Trophoblast cell (in vitro differentiated cells and primary cell): ENCODE data around the gene ADAMTS3.

ENCODE experiments used
- DNase-seq, 2 donors: peaks; one replicate each; pipeline ENCODE4 v3.0.0-alpha.2; 2016
- H2AFZ ChIP-seq: 2 replicates; pipeline ENCODE4 v1.6.1; 2013; ENCODE audit warnings: low read length, moderate library complexity, mild to moderate bottlenecking; ENCODE audit not compliant: insufficient read depth, poor library complexity
- H2AK5ac ChIP-seq: 2 replicates; pipeline ENCODE4 v1.6.1; 2013; ENCODE audit warnings: mild to moderate bottlenecking, low read length
- H2BK120ac ChIP-seq: 2 replicates; pipeline ENCODE4 v1.6.1; 2013; ENCODE audit warnings: low read length, mild to moderate bottlenecking, moderate library complexity; ENCODE audit not compliant: insufficient read depth, poor library complexity
- H2BK12ac ChIP-seq: 2 replicates; pipeline ENCODE4 v1.6.1; 2013; ENCODE audit warnings: mild to moderate bottlenecking, low read length, moderate library complexity
- H2BK5ac ChIP-seq: 2 replicates; pipeline ENCODE4 v1.6.1; 2013; ENCODE audit warnings: low read length, low read depth, moderate library complexity, mild to moderate bottlenecking; ENCODE audit not compliant: poor library complexity
- H3K14ac ChIP-seq: 2 replicates; pipeline ENCODE4 v1.6.1; 2013; ENCODE audit warnings: mild to moderate bottlenecking, low read length
- H3K18ac ChIP-seq: 2 replicates; pipeline ENCODE4 v1.6.1; 2013; ENCODE audit warnings: mild to moderate bottlenecking, low read length
- H3K23ac ChIP-seq: 2 replicates; pipeline ENCODE4 v1.6.1; 2013; ENCODE audit warnings: low read length
- H3K27ac ChIP-seq: 2 replicates; pipeline ENCODE4 v1.5.1; 2013; ENCODE audit warnings: low read depth, mild to moderate bottlenecking, inconsistent platforms, low read length, moderate library complexity
- H3K27me3 ChIP-seq: 2 replicates; pipeline ENCODE4 v1.6.1; 2013; ENCODE audit warnings: inconsistent platforms, mild to moderate bottlenecking, low read length, moderate library complexity; ENCODE audit not compliant: insufficient read depth
- H3K36me3 ChIP-seq, 2 experiments: 1 replicate in 1 of 2; 2 replicates in 1 of 2; pipeline ENCODE4 v1.6.1; 2013; ENCODE audit warnings: low read length in 2 of 2, mild to moderate bottlenecking in 2 of 2, moderate library complexity in 1 of 2; ENCODE audit not compliant: insufficient read depth in 2 of 2, control insufficient read depth in 1 of 2
- H3K4ac ChIP-seq: 2 replicates; pipeline ENCODE4 v1.6.1; 2013; ENCODE audit warnings: low read depth, mild to moderate bottlenecking, low read length, moderate library complexity
- H3K4me1 ChIP-seq, 2 experiments: 1 replicate in 1 of 2; 2 replicates in 1 of 2; pipeline ENCODE4 v1.6.1; 2013; ENCODE audit warnings: low read length in 2 of 2, mild to moderate bottlenecking in 2 of 2, moderate library complexity in 1 of 2; ENCODE audit not compliant: insufficient read depth in 2 of 2, control insufficient read depth in 1 of 2
- H3K4me2 ChIP-seq: 2 replicates; pipeline ENCODE4 v1.6.1; 2013; ENCODE audit warnings: inconsistent platforms, mild to moderate bottlenecking, low read length, moderate library complexity
- H3K4me3 ChIP-seq: 2 replicates; pipeline ENCODE4 v1.5.1; 2013; ENCODE audit warnings: mild to moderate bottlenecking, low read depth, low read length, inconsistent platforms
- H3K79me1 ChIP-seq: one replicate; pipeline ENCODE4 v1.6.1; 2013; ENCODE audit warnings: low read length
- H3K79me2 ChIP-seq: 2 replicates; pipeline ENCODE4 v1.6.1; 2013; ENCODE audit warnings: low read length, mild to moderate bottlenecking; ENCODE audit not compliant: control insufficient read depth, insufficient read depth, poor library complexity
- H3K9ac ChIP-seq: 2 replicates; pipeline ENCODE4 v1.6.1; 2013; ENCODE audit warnings: mild to moderate bottlenecking, low read length
- H3K9me3 ChIP-seq: 2 replicates; pipeline ENCODE4 v1.6.1; 2013; ENCODE audit warnings: low read depth, mild to moderate bottlenecking, control low read depth, inconsistent platforms, low read length; ENCODE audit not compliant: insufficient read depth
- H4K12ac ChIP-seq: 2 replicates; pipeline ENCODE4 v1.6.1; 2013; ENCODE audit warnings: low read depth, mild to moderate bottlenecking, low read length, moderate library complexity
- H4K8ac ChIP-seq: 2 replicates; pipeline ENCODE4 v1.6.1; 2013; ENCODE audit warnings: low read depth, mild to moderate bottlenecking, low read length, moderate library complexity
- H4K91ac ChIP-seq: one replicate; pipeline ENCODE4 v1.6.1; 2013; ENCODE audit warnings: low read depth, mild to moderate bottlenecking, low read length, moderate library complexity
- WGBS: extraction: QIAGEN DNeasy Blood & Tissue Kit; methylation state at CpG from one replicate; pipeline ENCODE4 v1.1.7; 2013; ENCODE audit warnings: missing lambda C conversion rate; ENCODE audit not compliant: insufficient read length, insufficient coverage; ENCODE audit errors: extremely low coverage; 5-methylcytosine and 5-hydroxymethylcytosine counted together

ADAMTS3 gene

GRCh38 chr4:72496119-72496518 lies 72.9 kb downstream of the ADAMTS3 start:
- Histone ChIP-seq H3K79me1 (no peaks in the 10 kb centered on the region), H3K36me3 (no peaks in the 10 kb centered on the region), H2BK12ac (no peak overlapping the region), H2AK5ac (no peak overlapping the region), H4K91ac (no peak overlapping the region), H3K9ac (no peak overlapping the region), H2AFZ (no peak overlapping the region), H3K79me2 (no peaks in the 10 kb centered on the region), H4K12ac (no peak overlapping the region), H3K27me3 (no peaks in the 10 kb centered on the region), H3K4me2 (no peak overlapping the region), H3K14ac (no peak overlapping the region), H3K23ac (no peak overlapping the region), H3K9me3 (no peaks in the 10 kb centered on the region), H3K4me1 (no peaks in the 10 kb centered on the region), H3K18ac (no peak overlapping the region), H2BK5ac (no peak overlapping the region), H3K4ac (no peak overlapping the region), H3K27ac (no peak overlapping the region), H2BK120ac (no peak overlapping the region), H3K4me3 (no peak overlapping the region), H4K8ac (no peak overlapping the region)
- DNase-seq: no peak
- no CpG with 5 or more reads among the region's 1 CpG for WGBS

GRCh38 chr4:72494156-72494555 lies 74.9 kb downstream of the ADAMTS3 start:
- no peak overlapping the region for H3K14ac ChIP-seq
- H3K18ac ChIP-seq: no peak overlapping the region
- H3K79me1 ChIP-seq: no peaks in the 10 kb centered on the region
- H2BK12ac ChIP-seq: no peak overlapping the region
- no peaks in the 10 kb centered on the region for H3K36me3 ChIP-seq
- no peak overlapping the region for H3K4me2 ChIP-seq
- H4K12ac ChIP-seq: no peak overlapping the region
- H4K8ac ChIP-seq: no peak overlapping the region
- no peak for DNase-seq
- no peak overlapping the region for H2AK5ac ChIP-seq
- no peak overlapping the region for H2AFZ ChIP-seq
- no peaks in the 10 kb centered on the region for H3K27me3 ChIP-seq
- no peaks in the 10 kb centered on the region for H3K9me3 ChIP-seq
- H2BK120ac ChIP-seq: no peak overlapping the region
- H3K4me1 ChIP-seq: no peaks in the 10 kb centered on the region
- H3K4ac ChIP-seq: no peak overlapping the region
- H3K27ac ChIP-seq: no peak overlapping the region
- H3K79me2 ChIP-seq: no peaks in the 10 kb centered on the region
- H4K91ac ChIP-seq: no peak overlapping the region
- H2BK5ac ChIP-seq: no peak overlapping the region
- H3K4me3 ChIP-seq: no peak overlapping the region
- H3K23ac ChIP-seq: no peak overlapping the region
- no peak overlapping the region for H3K9ac ChIP-seq

- no peak overlapping the region for H3K27ac ChIP-seq
- H3K79me2 ChIP-seq: no peaks in the 10 kb centered on the region
- no peak overlapping the region for H3K4ac ChIP-seq
- H3K4me3 ChIP-seq: no peak overlapping the region
- H2BK12ac ChIP-seq: no peak overlapping the region
- no peaks in the 10 kb centered on the region for H3K79me1 ChIP-seq
- H2BK120ac ChIP-seq: no peak overlapping the region
- WGBS: no CpG with 5 or more reads among the region's 4 CpGs
- no peak overlapping the region for H3K9ac ChIP-seq
- H3K9me3 ChIP-seq: no peaks in the 10 kb centered on the region
- no peak overlapping the region for H4K12ac ChIP-seq
- H3K36me3 ChIP-seq: no peaks in the 10 kb centered on the region
- H4K91ac ChIP-seq: no peak overlapping the region
- no peak overlapping the region for H2AK5ac ChIP-seq
- H3K27me3 ChIP-seq: no peaks in the 10 kb centered on the region
- no peak overlapping the region for H3K4me2 ChIP-seq
- no peaks in the 10 kb centered on the region for H3K4me1 ChIP-seq
- no peak overlapping the region for H3K18ac ChIP-seq
- no peak overlapping the region for H4K8ac ChIP-seq
- no peak overlapping the region for H2BK5ac ChIP-seq
- no peak overlapping the region for H3K14ac ChIP-seq
- H3K23ac ChIP-seq: no peak overlapping the region
- no peak overlapping the region for H2AFZ ChIP-seq
- DNase-seq: no peak
Observed at GRCh38 chr4:72489267-72489666, 79.8 kb downstream of the ADAMTS3 start.

- Histone ChIP-seq H2BK12ac (no peak overlapping the region), H3K4me1 (no peaks in the 10 kb centered on the region), H3K27me3 (no peaks in the 10 kb centered on the region), H2AFZ (no peak overlapping the region), H4K8ac (no peak overlapping the region), H3K23ac (no peak overlapping the region), H3K36me3 (no peaks in the 10 kb centered on the region), H3K18ac (no peak overlapping the region), H3K9ac (no peak overlapping the region), H3K4me3 (no peak overlapping the region), H4K91ac (no peak overlapping the region), H3K27ac (no peak overlapping the region), H3K79me1 (no peaks in the 10 kb centered on the region), H2BK5ac (no peak overlapping the region), H3K79me2 (no peaks in the 10 kb centered on the region), H2BK120ac (no peak overlapping the region), H3K4me2 (no peak overlapping the region), H2AK5ac (no peak overlapping the region), H3K4ac (no peak overlapping the region), H3K14ac (no peak overlapping the region), H4K12ac (no peak overlapping the region), H3K9me3 (no peaks in the 10 kb centered on the region)
- DNase-seq: no peak
Observed at GRCh38 chr4:72486991-72487390, 82.0 kb downstream of the ADAMTS3 start.

- Histone ChIP-seq H3K4me3 (no peak overlapping the region), H2BK120ac (no peak overlapping the region), H3K27ac (no peak overlapping the region), H3K14ac (no peak overlapping the region), H2AFZ (no peak overlapping the region), H3K27me3 (no peaks in the 10 kb centered on the region), H3K18ac (no peak overlapping the region), H2BK5ac (no peak overlapping the region), H3K23ac (no peak overlapping the region), H4K91ac (no peak overlapping the region), H4K12ac (no peak overlapping the region), H3K9ac (no peak overlapping the region), H2BK12ac (no peak overlapping the region), H3K9me3 (no peaks in the 10 kb centered on the region), H3K36me3 (no peaks in the 10 kb centered on the region), H3K79me2 (no peaks in the 10 kb centered on the region), H3K4ac (no peak overlapping the region), H3K4me1 (no peaks in the 10 kb centered on the region), H2AK5ac (no peak overlapping the region), H3K4me2 (no peak overlapping the region), H3K79me1 (no peaks in the 10 kb centered on the region), H4K8ac (no peak overlapping the region)
- no CpG with 5 or more reads among the region's 1 CpG for WGBS
- no peak for DNase-seq
Observed at GRCh38 chr4:72484981-72485380, 84.0 kb downstream of the ADAMTS3 start.
